HCEC 1CT (cell line): ENCODE data around the gene MBTD1.
"Not testable (repeated sequence)": the region's sequence is repeated elsewhere in the genome, so short reads cannot be mapped to it uniquely, and the experiment has no call there.

ENCODE experiments used
- DNase-seq: peaks from one replicate; pipeline ENCODE4 v3.0.0-alpha.2; 2017

MBTD1 gene

DNA sequence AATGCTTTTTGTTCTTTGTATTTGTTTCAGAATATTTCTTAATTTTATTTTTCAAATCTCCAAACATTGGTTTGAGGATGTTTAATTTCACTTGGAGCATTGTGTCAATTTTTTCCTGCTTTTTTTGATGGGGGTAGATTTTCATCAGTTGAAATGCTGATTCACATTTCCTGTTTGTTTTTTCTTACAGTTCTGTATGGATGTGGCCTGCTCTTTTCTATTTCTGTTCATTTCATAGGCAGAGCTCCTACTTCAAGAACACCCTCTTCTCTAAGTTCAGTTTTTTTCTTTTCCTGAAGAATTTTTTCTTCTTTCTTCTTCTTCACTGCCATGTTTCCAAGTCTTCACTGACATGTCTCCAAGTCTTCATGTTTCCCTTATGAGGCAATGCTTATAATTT lies 8.8 kb downstream of the MBTD1 start:
- peak; percentile 29 for DNase-seq

DNA sequence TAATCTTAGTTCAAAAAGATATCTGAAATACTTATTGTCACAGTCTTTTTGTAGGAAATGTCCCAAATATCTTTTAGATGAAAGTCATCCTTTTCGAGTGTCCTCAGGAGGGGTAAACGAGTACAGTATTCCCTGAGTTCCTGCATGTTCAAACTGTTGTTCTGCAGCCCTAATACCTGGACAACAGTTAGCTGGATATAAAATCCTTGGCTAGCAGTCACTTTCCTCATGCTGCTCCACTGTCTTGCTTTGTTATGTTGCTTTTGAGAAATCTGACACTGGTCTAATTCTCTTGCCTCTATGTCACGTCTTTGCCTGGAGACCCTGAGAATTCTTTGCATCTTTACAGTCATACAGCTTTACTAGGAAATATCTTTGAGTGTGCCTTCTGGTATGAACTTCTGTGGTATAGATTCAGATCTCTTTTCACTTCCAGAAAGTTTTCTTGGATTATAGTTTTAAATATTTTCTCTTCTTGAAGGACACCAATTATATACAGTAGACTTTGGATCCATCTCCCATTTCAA lies 9.5 kb downstream of the MBTD1 start:
- no peak for DNase-seq

DNA sequence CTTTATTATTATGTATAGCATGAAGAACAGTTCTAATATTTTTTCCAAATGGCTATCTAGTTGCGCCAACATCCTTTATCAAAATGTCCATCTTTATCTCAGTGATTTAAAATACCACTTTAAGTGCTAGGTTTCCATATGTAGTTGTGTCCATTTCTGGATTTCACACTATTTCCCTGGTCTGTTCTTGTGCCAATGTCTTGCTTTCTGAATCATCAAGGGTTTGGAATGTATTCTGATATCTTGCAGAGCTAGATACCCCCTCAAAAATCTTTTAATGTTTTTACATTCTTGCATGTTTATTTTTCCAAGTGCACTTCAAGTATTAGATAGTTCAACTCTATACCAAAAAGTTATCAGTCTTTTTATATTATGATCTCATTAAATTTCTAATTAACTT lies 14.3 kb downstream of the MBTD1 start:
- DNase-seq, result no peak

DNA sequence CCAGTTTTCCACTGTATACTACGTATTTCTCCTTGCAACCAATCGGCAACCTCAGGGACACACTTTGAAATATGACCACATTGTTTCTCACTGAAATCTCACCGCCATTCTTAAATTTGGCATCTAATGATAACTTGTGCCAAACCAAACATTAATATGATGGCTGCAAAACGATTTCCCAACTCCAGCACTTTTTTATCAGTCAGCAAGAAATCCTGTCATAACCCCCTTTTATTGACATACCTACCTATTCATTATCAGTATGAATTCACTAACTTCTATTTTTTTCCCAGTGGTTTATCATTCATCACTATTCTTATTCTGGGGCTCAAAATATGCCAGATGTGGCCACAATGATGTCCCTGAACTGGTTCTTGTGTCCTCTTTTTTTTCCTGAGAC lies 15.8 kb downstream of the MBTD1 start:
- DNase-seq, result no peak

DNA sequence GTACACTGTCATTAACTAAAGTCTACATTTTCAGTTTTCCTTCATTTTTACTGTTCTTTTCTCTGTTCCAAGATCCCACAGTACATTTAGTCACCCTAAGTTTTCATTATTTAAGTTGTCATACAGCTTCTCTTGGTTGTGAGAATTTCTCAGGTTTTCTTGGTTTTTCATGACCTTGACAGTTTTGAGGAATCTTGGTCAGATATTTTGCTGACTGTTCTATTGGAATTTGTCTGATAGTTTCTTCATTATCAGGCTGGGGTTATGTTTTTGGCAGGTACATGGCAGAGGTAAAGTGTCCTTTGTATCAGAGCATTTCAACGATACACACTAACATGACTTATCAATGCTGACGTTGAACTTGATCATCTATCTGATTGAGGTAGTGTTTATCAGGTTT lies 19.6 kb downstream of the MBTD1 start:
- DNase-seq, result no peak

DNA sequence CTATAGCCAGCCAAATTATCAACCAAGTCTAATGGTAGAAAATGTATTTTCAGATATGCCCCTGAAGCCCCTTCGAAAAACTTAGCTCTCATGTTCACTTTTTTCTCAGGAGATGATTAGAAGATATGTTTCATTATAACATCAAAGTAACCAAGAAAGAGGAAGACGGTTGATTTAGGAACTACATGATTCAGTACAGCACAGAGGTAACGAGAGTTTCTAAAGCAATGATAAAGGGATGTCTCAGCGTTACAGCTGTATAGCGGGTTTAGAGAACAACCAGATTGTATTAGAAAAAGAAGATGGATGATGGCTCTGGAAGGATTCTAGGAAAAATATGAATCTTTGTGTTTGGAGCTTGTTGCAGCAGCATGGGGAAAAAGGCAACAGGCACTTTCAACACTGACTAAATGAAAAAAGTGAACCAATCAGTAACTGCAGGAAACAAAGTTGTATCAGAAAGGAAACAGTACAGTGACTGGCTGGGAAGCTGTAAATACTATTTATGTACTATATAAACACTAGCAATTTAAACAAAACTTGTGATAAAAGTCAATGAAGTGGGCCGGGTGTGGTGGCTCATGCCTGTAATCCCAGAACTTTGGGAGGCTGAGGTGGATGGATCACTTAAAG lies 21.5 kb downstream of the MBTD1 start:
- DNase-seq, result no peak

DNA sequence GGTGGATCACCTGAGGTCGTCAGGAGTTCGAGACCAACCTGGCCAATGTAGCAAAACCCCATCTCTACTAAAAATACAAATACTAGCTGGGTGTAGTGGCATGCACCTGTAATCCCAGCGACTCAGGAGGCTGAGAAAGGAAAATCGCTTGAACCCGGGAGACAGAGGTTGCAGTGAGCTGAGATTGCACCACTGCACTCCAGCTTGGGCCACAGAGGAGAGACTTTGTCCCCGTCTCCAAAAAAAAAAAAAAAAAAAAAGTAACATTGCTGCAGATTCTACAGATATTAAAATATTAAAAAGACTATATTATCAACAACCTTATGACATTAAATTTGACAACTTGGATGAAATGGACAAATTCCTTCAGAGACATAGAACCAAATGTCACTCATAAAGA lies 25.7 kb downstream of the MBTD1 start:
- no peak for DNase-seq

DNA sequence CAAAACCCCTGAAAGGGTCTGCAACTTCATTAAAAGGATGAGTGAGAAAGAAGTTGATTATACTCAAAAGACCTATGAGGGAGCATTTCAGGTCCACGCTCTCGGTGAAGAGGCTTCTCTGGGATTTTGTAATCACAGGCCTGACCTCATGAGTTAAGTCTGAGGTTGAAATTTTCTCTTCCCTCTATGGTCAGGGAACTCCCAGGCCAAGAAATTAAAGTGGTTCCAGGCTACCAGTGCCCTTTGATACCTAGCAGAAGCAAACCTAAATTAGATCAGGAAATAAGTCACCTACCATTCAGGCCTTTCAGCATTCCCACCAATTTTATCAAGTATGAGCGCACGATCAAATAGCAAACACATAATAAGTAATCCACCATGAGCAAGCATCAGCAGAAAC lies 27.9 kb downstream of the MBTD1 start:
- no peak for DNase-seq

GRCh38 chr17:51230306-51230705 lies 29.5 kb downstream of the MBTD1 start:
- DNase-seq, result no peak

GRCh38 chr17:51229889-51230288 lies 30.0 kb downstream of the MBTD1 start:
- DNase-seq, result no peak

- peak; percentile 13 for DNase-seq
Observed at GRCh38 chr17:51228161-51228560, 31.7 kb downstream of the MBTD1 start.

DNA sequence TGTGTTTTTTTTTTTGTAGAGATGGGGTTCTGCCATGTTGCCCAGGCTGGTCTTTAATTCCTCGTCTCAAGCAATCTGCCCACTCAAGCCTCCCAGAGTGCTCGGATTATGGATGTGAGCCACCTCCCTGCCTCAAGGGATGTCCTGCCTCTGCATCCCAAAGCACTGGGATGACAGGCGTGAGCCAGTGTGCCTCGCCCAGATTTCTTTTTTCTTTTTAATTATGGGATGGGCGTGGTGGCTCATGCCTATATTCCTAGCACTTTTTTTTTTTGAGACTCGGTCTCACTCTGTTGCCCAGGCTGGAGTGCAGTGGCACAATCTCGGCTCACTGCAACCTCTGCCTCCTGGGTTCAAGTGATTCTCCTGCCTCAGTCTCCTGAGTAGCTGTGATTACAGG lies 34.3 kb downstream of the MBTD1 start:
- DNase-seq, result not testable (repeated sequence)

DNA sequence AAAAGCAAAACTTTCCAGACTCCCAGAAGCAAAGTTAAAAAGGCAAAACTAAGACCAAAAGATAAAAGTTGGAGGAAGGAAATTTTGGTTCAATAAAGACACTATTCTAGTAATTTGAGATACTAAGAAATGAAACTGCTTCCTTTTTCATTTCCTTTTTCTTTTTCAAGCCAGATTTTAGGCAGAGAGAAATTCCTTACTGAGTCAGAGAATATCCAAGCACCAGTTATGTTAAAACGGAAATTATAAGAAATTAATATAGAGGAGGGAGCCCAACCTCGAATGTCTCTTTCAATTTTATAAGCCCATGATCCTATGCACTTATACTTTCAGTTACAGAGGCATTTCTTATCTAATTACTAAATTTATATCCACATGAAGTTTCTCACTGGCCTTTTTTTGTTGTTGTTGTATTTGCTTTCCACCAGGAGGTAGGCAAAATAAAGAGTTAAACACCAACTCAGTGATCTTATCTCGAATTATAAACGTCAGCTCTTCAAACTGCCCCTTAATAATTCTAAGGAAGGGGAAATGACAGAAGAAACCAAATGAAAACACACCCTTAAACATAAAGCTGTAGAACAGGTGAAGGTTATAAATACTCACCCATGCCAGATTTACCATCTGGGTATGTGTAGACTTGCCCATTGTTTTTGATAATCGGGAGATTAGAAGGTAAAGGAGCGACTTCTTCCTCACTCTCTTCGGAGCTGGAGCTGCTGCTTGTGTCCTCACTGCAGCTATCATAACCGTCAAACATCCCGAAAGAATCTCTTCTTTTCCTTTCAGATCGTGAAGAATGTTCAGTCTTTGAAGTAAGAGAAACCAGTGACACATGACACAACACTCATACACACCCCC lies 35.2 kb downstream of the MBTD1 start:
- DNase-seq, result no peak

- DNase-seq, result no peak
Observed at GRCh38 chr17:51221322-51221721, 38.5 kb downstream of the MBTD1 start.

DNA sequence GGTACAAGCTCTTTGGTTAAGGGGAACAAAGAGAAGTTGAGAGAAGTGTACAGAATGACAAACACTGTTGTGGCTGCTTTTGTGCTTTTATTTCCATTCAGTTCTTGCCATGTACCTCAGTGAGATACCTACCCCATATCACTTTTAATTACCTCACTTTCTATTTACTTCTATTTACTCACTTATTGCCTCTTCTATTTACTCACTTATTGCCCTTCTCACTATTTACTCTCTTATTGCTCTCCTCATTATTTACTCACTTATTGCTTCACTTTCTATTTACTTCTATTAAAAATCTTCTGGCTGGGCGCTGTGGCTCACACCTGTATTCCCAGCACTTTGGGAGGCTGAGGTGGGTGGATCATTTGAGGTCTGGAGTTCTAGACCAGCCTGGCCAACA lies 41.9 kb downstream of the MBTD1 start:
- no peak for DNase-seq

GRCh38 chr17:51214920-51215319 lies 44.9 kb downstream of the MBTD1 start:
- DNase-seq, result no peak

GRCh38 chr17:51203838-51204237 lies 56.0 kb downstream of the MBTD1 start:
- DNase-seq, result no peak

- DNase-seq, result no peak
Observed at GRCh38 chr17:51200846-51201245, 59.0 kb downstream of the MBTD1 start.

DNA sequence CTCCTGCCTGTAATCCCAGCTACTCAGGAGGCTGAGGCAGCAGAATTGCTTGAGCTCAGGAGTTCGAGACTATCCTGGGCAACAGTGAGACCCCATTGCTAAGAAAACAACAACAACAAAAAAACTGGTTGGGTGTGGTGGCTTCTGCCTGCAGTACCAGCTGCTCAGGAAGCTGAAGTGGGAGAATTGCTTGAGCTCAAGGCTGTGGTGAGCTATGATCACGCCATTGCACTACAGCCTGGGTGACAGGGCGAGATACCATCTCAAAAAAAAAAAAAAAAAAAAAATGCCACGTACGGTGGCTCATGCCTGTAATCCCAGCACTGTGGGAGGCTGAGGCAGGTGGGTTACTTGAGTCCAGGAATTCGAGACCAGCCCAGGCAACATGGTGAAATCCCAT lies 59.6 kb downstream of the MBTD1 start:
- no peak for DNase-seq

DNA sequence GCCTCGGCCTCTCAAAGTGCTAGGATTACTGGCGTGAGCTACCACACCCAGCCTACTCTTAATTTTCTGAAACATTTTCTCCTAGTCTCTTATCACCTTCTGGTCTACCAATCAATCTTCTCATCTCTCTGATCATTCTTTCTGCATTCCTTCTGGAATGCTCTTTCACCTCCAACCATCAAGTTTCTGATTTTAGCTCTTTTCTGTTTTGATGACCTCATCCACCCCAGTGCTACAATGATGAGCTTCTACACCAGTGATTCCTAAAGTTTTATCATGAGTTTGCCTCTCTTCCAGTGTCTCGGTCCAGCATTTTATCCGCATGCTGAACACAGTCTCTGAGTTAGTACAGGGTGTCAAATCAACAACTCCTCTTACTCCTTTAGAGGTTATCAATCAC lies 62.1 kb downstream of the MBTD1 start:
- DNase-seq, result no peak

GRCh38 chr17:51191895-51192294 lies 68.0 kb downstream of the MBTD1 start:
- DNase-seq, result no peak

GRCh38 chr17:51189628-51190027 lies 70.2 kb downstream of the MBTD1 start:
- no peak for DNase-seq

DNA sequence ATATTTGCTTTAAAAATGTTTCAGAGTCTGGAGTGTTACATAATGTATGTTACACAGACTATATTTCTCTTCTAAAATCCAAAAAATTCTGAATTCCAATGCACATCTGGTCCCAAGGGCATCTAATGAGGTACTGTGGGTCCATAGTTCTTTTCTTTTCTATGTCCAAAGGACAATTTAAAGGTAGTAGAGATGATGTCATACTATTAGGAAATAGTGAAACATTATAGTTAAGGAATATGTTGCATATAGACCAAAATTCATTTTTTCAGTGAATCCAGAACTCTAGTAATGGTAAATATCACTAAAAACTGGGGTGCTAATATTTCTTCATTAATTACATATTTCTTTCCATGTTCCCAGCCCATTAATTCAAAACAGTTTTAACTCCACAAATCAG lies 70.7 kb downstream of the MBTD1 start:
- DNase-seq, result no peak

GRCh38 chr17:51188271-51188833 lies 71.5 kb downstream of the MBTD1 start:
- no peak for DNase-seq
